Lower leg skin (tissue), 3 donors: ENCODE data around the gene FLRT2.

Source experiments
- CTCF ChIP-seq, 3 donors: fragments of 450-650 bp; IDR thresholded peaks; one replicate each; pipeline ENCODE4 v1.5.1; 2016; ENCODE audit warnings: antibody characterized with exemption in 3 of 3, mild to moderate bottlenecking in 3 of 3, moderate library complexity in 2 of 3
- POLR2A ChIP-seq, 2 donors: fragments of 450-650 bp; IDR thresholded peaks; one replicate each; pipeline ENCODE4 v1.6.1; 2016 to 2017; ENCODE audit warnings: antibody characterized with exemption in 2 of 2, mild to moderate bottlenecking in 1 of 2, moderate library complexity in 1 of 2

DNA sequence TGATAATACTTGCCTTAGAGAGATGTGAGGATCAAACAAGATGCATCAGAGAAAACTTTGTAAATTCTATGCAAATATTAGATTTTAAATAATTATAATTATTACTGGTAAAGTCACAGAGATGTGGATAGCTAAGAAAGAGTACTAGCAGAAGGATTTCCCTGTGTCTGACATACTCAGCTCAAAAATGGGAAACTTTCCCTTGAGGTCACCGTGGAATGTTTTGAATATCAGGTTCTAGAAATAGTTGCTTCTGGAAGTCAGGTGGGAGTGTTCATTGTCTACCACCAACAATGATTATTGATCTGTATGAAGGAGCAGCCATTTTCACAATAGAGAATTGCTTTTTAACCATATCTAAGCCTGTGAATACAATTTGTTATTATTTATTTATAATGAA lies 71.7 kb downstream of the FLRT2 start:
- TF ChIP-seq CTCF (IDR thresholded peaks at IDR 0.05): no peak
- no peak for TF ChIP-seq POLR2A (IDR thresholded peaks at IDR 0.05)
